Fibroblast of pulmonary artery (primary cell): ENCODE measurements around the gene SLC6A11.
A peak's percentile ranks its signal among the peaks of the same experiment; 100 is the strongest.

Experiments
- DNase-seq: peaks from one replicate; pipeline ENCODE4 v3.0.0-alpha.2; 2010; ENCODE audit warnings: low read depth
- H3K4me3 ChIP-seq: replicated peaks from 2 replicates; pipeline ENCODE4 v1.5.1; 2011; ENCODE audit warnings: low read depth, mild to moderate bottlenecking, control low read depth, low read length, moderate library complexity
- TF ChIP-seq, protein P1 (sequence below): IDR thresholded peaks from 2 replicates; pipeline ENCODE4 v1.5.1; 2011; ENCODE audit warnings: mild to moderate bottlenecking, control low read depth, low read length, inconsistent platforms; ENCODE audit errors: missing control alignments

Gene SLC6A11

DNA sequence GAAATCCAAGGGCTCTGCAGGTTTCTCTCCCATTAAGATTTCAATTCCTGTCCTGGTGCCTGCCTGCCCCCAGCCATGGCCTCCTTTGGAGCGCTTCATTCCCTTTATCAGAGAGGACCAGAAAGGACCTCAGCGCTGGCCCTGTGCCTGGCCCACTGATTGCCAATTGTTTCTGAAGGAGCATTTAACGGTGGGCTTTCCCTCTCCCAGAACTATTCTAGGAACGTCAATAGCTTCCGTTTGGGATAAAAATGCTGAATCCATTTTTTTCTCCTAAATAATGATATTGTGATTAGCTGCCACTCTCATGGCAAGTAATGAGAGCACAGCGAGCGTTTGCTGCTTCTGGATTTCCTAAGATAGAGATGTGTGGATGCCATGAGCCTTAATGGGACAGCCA, 164.3 kb downstream of the SLC6A11 start:
- no peak overlapping the region for H3K4me3 ChIP-seq
- no peak for DNase-seq
- TF ChIP-seq, protein P1, sequence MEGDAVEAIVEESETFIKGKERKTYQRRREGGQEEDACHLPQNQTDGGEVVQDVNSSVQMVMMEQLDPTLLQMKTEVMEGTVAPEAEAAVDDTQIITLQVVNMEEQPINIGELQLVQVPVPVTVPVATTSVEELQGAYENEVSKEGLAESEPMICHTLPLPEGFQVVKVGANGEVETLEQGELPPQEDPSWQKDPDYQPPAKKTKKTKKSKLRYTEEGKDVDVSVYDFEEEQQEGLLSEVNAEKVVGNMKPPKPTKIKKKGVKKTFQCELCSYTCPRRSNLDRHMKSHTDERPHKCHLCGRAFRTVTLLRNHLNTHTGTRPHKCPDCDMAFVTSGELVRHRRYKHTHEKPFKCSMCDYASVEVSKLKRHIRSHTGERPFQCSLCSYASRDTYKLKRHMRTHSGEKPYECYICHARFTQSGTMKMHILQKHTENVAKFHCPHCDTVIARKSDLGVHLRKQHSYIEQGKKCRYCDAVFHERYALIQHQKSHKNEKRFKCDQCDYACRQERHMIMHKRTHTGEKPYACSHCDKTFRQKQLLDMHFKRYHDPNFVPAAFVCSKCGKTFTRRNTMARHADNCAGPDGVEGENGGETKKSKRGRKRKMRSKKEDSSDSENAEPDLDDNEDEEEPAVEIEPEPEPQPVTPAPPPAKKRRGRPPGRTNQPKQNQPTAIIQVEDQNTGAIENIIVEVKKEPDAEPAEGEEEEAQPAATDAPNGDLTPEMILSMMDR: no peak

DNA sequence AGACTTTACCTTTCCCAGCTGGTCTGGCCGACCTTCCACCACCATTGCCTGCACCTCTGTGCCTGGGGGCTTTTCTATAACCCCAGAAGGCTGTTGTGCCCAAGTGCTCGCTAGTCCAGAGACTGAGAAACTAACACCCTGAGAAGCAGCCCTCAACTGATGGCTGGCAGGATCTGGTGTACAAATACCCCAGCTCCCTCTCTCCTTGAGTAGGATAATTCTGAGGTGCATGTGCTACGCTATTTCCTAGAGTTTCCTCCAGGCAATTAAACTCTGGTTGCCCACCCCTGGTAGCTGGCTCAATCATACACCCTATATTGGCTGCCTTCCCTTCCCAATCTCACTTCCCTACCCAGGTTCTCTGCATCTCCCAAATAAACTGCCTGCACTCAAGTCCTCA, 165.0 kb downstream of the SLC6A11 start:
- H3K4me3 ChIP-seq: no peak overlapping the region
- DNase-seq: no peak
- TF ChIP-seq, protein P1: no peak

DNA sequence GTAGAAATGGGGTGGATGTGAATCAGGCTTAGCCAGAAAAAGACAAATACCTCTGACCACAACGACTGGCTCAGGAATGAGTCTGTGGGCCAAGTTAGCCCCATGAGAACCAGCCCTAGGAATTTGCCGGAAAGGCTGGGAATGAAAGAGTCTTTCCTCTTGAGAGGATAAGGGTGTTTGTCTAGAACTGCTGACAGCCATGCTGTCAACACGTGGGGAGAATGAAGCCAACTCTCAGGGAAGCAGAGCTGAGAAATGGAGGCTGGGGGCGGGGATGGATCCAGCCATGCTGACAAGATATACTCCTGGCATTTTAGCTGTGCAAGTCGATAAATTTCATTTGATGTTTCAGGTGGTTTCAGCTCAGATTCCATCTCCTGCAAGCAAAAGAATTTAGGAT, 165.9 kb downstream of the SLC6A11 start:
- peak; percentile 39 for DNase-seq
- TF ChIP-seq, protein P1: no peak
- H3K4me3 ChIP-seq: no peak overlapping the region

DNA sequence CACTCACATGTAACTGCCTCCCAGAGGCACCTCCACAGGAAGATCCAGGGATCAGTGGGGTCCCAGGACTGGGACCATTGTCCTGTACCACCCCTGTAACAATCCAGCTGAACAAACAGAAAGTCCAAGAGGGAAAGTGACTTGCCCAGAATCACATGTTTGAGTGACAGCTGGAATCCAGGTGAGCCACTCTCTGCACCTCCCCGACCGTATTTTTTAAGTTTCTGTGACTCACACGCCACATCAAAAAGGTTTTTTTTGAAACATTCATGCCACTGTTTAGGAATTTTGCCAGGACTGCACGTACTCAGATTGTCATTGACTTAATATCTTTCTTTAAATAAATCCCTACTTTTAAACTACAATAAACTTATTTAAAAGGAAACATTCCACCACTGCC, 166.8 kb downstream of the SLC6A11 start:
- no peak overlapping the region for H3K4me3 ChIP-seq
- TF ChIP-seq, protein P1: no peak
- DNase-seq: no peak

DNA sequence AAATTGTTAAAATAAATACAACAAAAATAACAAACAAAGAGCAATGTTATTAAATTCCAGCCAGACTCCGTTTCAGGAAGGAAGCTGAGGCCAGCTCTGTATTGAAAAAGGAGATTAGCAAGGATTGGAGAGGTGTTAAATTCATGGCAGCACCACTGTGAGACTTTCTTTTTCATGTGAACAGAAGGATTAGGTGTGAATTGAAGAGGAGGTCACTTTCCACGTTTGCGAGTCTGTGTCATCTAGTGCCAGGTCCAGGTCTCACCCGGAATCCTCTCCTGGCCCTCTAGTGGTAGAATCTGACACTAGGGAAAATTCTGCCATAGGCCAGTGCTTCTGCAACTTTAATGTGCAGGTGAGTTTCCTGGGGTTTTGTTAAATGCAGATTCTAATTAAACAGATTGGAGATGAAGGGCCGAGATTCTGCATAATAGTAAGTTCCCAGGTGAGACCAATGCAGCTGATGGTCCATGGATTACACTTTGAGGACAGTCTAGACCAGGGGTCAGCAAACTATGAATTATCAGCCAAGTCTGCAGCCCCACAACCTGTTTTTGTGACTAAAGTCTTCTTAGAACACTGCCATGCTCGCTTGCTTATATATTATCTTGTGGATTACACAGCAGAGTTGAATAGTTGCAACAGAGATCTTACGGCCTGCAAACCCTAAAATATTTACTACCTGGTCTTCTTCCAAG, 167.3 kb downstream of the SLC6A11 start:
- TF ChIP-seq, protein P1: peak; percentile 94
- DNase-seq: peak; percentile 42
- no peak overlapping the region for H3K4me3 ChIP-seq

DNA sequence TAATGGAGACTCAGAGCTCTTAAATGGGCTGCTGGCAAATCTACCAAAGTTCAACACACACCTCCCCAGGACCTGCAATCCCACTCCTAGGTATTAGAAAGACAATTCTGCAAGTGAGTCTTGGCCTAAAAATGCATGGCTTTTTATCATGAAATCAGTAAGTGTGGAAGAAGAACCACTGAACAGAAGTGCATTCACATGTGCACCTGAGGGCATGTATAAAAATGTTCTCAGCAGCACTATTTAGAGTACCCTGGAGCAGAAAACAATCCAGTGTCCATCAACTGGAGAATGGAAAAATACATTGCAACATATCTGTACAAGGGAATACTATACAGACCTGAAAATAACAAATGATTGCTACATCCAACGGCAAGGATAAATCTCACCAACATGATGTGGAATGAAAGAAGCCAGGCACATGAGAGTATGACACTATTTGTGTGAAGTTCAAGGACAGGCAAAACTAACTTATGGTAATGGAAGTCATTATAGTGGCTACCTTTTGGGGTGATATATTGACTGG, 168.4 kb downstream of the SLC6A11 start:
- TF ChIP-seq, protein P1: no peak
- no peak for DNase-seq
- no peak overlapping the region for H3K4me3 ChIP-seq

DNA sequence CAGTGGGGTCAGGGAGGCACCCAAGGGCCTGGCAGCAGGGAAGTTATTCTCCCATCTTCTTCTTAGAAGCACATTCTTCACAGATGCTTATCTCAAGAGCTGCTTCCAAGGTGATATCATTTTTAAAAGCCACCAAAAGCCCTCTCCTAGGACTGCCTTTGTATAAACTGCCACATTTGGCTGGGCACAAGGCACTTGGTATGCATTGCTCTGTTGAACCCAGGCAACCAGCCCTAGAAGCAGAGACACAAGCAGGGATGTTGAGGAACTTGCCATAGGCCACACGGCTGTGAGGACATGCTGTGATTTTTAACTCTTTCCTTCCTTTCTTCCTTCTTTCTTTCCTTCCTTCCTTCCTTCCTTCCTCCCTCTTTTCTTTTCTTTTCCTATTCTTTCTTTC, 169.2 kb downstream of the SLC6A11 start:
- TF ChIP-seq, protein P1: no peak
- no peak for DNase-seq
- no peak overlapping the region for H3K4me3 ChIP-seq
